GM12864 (cell line): ENCODE data around the gene HTR3B.

Source experiments
- DNase-seq: peaks from one replicate; pipeline ENCODE4 v3.0.0-alpha.2; 2011; ENCODE audit warnings: low read depth
- H3K4me3 ChIP-seq: 2 replicates; pipeline ENCODE4 v1.5.1; 2011; ENCODE audit warnings: mild to moderate bottlenecking, low read depth, low read length, control low read depth
- TF ChIP-seq, protein P1 (sequence below): IDR thresholded peaks from 2 replicates; pipeline ENCODE4 v1.5.1; 2011; ENCODE audit warnings: low read depth, mild to moderate bottlenecking, moderate library complexity, low read length, control low read depth, inconsistent platforms; ENCODE audit errors: missing control alignments

Gene HTR3B, protein sequence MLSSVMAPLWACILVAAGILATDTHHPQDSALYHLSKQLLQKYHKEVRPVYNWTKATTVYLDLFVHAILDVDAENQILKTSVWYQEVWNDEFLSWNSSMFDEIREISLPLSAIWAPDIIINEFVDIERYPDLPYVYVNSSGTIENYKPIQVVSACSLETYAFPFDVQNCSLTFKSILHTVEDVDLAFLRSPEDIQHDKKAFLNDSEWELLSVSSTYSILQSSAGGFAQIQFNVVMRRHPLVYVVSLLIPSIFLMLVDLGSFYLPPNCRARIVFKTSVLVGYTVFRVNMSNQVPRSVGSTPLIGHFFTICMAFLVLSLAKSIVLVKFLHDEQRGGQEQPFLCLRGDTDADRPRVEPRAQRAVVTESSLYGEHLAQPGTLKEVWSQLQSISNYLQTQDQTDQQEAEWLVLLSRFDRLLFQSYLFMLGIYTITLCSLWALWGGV

DNA sequence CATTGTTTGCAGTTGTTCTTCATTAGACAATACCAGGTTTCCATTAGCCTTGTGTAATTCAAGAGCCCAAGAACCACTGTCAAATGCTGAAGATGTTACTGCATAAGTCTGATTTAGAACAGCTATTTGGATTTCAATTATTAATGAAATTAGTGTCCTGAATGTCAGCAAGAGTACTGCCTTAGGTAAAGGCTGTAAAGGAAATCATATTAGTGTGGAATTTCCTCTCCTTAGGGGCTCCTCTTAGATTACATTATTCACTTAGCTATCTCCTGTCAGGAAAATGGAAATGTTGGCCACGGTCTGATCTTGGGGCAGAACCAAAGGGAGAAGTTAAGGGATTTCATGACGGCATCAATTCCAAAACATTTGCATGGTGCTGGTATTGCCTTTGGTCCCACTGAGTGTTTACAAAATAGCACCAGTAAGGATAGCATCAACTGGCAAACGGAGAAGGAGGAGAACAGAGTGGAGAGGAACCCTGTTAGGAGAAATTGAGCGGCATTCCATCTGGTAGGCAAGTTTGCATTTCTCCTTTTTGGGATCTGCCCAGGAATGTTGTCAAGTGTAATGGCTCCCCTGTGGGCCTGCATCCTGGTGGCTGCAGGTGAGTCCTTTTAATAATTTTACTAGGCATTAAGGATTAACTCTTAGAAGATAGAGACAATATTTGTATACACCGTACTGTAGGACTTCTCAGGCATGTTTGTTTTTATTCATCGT lies at the start of gene HTR3B:
Gene HTR3B, plus strand, starts transcription at position 418 of the 723 bp plus-strand sequence. Its CDS starts 138 bp downstream, at position 556.
- TF ChIP-seq, protein P1, sequence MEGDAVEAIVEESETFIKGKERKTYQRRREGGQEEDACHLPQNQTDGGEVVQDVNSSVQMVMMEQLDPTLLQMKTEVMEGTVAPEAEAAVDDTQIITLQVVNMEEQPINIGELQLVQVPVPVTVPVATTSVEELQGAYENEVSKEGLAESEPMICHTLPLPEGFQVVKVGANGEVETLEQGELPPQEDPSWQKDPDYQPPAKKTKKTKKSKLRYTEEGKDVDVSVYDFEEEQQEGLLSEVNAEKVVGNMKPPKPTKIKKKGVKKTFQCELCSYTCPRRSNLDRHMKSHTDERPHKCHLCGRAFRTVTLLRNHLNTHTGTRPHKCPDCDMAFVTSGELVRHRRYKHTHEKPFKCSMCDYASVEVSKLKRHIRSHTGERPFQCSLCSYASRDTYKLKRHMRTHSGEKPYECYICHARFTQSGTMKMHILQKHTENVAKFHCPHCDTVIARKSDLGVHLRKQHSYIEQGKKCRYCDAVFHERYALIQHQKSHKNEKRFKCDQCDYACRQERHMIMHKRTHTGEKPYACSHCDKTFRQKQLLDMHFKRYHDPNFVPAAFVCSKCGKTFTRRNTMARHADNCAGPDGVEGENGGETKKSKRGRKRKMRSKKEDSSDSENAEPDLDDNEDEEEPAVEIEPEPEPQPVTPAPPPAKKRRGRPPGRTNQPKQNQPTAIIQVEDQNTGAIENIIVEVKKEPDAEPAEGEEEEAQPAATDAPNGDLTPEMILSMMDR: no peak
- DNase-seq: no peak
- no peak within 1 kb of the TSS for H3K4me3 ChIP-seq

DNA sequence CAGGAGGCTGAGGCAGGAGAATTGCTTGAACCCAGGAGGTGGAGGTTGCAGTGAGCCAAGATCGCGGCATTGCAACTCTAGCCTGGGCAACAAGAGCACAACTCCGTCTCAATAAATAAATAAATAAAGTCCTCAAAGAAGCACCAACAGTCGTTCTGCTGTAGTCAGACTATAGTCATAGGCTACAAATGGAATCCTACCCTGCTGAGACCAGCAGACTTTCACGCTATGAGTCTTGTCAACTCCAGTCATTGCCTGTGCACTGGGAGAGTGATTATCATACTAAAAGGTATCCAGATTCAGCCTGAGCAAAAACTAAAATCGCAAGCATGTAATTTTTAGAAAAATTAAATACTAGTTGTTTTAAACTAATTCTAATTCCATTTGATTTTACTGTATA lies 48.8 kb upstream of the HTR3B start:
- DNase-seq: no peak
- TF ChIP-seq, protein P1: no peak
- H3K4me3 ChIP-seq: no peak overlapping the region

DNA sequence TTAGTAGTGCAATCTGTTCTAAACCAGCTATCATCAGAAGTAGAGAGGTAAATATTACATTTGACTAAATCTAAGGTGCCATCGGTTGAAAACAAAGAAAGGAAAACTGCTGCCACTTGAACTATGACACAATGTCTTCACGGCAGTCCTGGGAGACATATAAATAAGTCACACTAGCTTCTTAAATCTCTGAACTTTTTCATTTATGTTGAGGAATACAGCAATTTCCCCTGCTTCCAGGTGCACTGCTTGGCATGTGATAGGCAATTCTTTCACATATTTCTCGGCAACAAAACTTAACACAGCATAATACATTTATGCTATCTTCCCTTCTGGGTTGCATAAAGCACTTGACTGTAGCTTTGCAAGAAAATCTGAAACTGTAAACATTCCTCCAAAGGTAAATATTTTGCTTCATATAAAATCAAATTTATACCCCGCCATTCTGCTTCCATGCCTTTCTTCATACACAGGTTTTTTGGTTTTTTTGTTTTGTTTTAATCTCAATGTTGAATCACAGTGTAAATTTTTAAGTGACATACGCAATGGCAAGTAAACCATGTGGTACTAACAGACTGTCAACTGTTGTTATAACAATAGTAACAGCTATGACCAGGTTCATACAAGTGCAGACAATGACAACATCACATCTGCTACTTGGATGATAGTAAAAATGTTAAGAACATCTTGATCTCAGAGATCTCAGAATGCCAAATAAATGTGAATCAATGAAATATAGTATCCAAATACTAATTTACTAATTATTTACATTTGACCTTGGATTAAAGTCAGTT lies 47.4 kb upstream of the HTR3B start:
- DNase-seq: no peak
- no peak overlapping the region for H3K4me3 ChIP-seq
- TF ChIP-seq, protein P1: no peak

DNA sequence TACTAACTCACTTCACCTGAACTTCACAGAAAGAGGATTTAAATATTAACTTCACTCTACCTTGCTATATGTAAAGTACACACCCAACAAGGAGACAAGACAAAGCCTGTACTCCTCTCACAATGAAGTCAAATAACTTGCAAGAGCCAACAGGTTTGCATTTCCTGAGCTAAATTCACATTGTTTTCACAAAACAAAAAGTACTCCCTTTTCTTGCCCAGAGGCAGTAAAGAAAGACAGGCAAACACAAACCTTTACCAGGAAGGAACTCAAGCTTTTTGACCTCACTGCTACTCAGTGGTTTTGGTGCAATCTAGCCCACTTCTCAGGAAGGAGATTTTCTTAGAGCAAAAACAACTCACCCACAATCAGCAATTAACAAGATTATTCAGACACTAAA lies 44.9 kb upstream of the HTR3B start:
- TF ChIP-seq, protein P1: no peak
- H3K4me3 ChIP-seq: no peak overlapping the region

DNA sequence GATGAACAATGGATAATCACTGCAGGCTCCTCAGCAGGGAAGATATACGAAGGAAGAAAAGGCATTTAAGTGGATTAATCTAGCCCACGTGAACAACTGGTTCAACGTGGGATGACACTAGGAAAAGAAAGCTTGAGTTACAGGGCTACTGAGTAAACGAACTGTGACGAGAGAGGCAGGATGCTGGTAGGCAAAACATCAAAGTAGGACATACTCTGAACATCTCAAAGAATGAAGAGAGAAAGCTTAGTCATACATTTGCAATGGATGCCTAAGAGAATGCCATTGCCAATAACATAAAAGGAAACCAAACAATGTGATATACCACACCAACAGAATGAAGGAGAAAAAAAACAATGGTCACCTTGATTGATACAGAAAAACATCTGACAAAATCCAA lies 42.2 kb upstream of the HTR3B start:
- TF ChIP-seq, protein P1: no peak
- no peak overlapping the region for H3K4me3 ChIP-seq
- DNase-seq: no peak

More for the DNA sequence above, 44.9 kb upstream of the HTR3B start:
- no peak for DNase-seq

DNA sequence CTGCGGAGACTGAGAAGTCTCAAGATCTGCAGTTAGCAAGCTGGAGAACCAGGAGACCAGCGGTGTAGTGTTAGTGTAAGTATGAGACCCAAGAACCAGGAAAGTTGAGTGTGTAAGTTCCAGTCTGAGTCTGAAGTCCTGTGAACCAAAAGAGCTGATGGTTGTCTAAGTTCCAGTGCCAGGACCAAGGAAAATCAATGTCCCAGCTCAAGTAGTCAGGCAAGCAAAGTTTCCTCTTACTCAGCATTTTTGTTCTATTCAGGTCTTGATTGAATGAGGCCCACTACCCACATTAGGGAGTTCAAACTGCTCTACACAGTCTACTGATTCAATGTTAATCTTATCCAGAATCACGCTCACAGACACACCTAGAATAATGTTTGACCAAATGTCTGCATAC lies 40.2 kb upstream of the HTR3B start:
- no peak overlapping the region for H3K4me3 ChIP-seq
- DNase-seq: no peak
- TF ChIP-seq, protein P1: no peak
